Erythroblast (primary cell): ENCODE results near the gene OSCP1.

ENCODE experiments used
- GATA1 ChIP-seq: IDR thresholded peaks from 2 replicates; pipeline ENCODE4 v1.6.1; 2011; ENCODE audit warnings: low read depth, mild to moderate bottlenecking, control low read depth, low read length, moderate library complexity
- POLR2A ChIP-seq: IDR thresholded peaks from 2 replicates; pipeline ENCODE4 v1.6.1; 2011; ENCODE audit warnings: mild to moderate bottlenecking, low read length

DNA sequence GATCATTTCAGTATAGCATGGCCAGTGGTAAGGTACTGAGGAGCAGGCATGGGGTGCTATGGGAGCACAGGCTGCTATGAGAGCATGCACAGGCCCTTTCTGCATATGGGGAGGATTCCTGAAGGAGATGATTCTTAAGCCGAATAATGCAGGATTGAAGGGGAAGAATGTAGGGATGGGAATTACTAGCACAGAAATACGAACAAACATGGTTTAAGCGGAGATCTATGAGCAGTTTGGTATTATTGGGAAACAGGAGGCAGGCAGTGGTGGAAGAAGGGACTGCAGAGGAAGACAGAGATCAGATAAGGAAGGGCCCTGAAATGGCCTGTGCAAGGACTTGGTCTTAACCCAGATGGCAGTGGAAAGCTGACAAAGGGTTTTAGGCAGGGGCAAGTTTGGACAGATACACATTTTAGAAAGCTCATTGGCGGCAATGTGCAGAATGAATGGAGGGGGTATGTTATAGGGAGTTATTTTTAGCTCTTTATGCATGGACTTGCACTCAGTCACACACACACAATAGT lies 1.7 kb downstream of the OSCP1 start:
- TF ChIP-seq POLR2A (no peak), GATA1 (no peak)
